IMR-90 (cell line): Measurements from ENCODE around the gene PELI1. TPM values are rescaled to one million over a fixed set of nuclear protein-coding genes. Genes with fewer than 3 reads are reported as not detected.

Experiments
- ATAC-seq: fragments of 200-7000 bp; cut with Tn5 transposase; 2 replicates; pipeline ENCODE4 v1.9.1; 2020; ENCODE audit warnings: low read depth, mild to moderate bottlenecking, moderate library complexity
- BruUV-seq: library from RNA; stranded (reverse); fragments of 400-500 nt; replicated peaks from 2 replicates; lab custom pipeline; 2021; lab: Mats Ljungman, UMichigan
- CTCF ChIA-PET: fragments of 300-600 bp; formaldehyde crosslinking; extraction: SDS; loops from one replicate; lab custom pipeline; 2021; ENCODE audit warnings: antibody characterized with exemption; lab: Yijun Ruan, JAX
- POLR2A ChIA-PET: fragments of 300-600 bp; sonication (Branson Sonifier 250); formaldehyde crosslinking; loops from one replicate; lab custom pipeline; 2022; ENCODE audit warnings: antibody characterized with exemption; ENCODE audit not compliant: unreplicated experiment; lab: Charles Lee
- DNase-seq: peaks from one replicate; pipeline ENCODE4 v3.0.0; 2013
- H2AFZ ChIP-seq: replicated peaks from 2 replicates; pipeline ENCODE3; 2013; ENCODE audit warnings: low read length, mild to moderate bottlenecking; ENCODE audit not compliant: poor library complexity
- H2AK5ac ChIP-seq: 2 replicates; pipeline ENCODE4 v1.6.1; 2013; ENCODE audit warnings: low read depth, low read length, inconsistent platforms
- H2AK9ac ChIP-seq: replicated peaks from 2 replicates; pipeline ENCODE3; 2013; ENCODE audit warnings: mild to moderate bottlenecking, low read depth, low read length, moderate library complexity; ENCODE audit not compliant: poor library complexity
- H2BK120ac ChIP-seq: 2 replicates; pipeline ENCODE4 v1.6.1; 2013; ENCODE audit warnings: low read depth, low read length, inconsistent platforms
- H2BK15ac ChIP-seq: 3 replicates; pipeline ENCODE4 v1.6.1; 2013; ENCODE audit warnings: low read depth, low read length, inconsistent platforms
- H2BK20ac ChIP-seq: 2 replicates; pipeline ENCODE4 v1.6.1; 2013; ENCODE audit warnings: low read depth, mild to moderate bottlenecking, inconsistent platforms, low read length, moderate library complexity
- H2BK5ac ChIP-seq: 2 replicates; pipeline ENCODE4 v1.6.1; 2013; ENCODE audit warnings: mild to moderate bottlenecking, low read depth, low read length, inconsistent platforms; ENCODE audit not compliant: poor library complexity, severe bottlenecking
- H3K14ac ChIP-seq: replicated peaks from 2 replicates; pipeline ENCODE4 v1.6.1; 2013; ENCODE audit warnings: low read depth, low read length, inconsistent platforms
- H3K18ac ChIP-seq: 2 replicates; pipeline ENCODE4 v1.6.1; 2013; ENCODE audit warnings: low read depth, low read length, control low read depth
- H3K23ac ChIP-seq: 2 replicates; pipeline ENCODE4 v1.6.1; 2013; ENCODE audit warnings: low read depth, low read length, inconsistent platforms
- H3K27ac ChIP-seq: 2 replicates; pipeline ENCODE4 v1.5.1; 2013; ENCODE audit warnings: mild to moderate bottlenecking, control low read depth, low read length; ENCODE audit not compliant: insufficient read depth
- H3K27me3 ChIP-seq: 2 replicates; pipeline ENCODE4 v1.6.1; 2013; ENCODE audit warnings: low read length; ENCODE audit not compliant: control insufficient read depth, insufficient read depth
- H3K36me3 ChIP-seq: 2 replicates; pipeline ENCODE4 v1.6.1; 2013; ENCODE audit warnings: low read length, mixed read lengths; ENCODE audit not compliant: control insufficient read depth, insufficient read depth
- H3K4ac ChIP-seq: 2 replicates; pipeline ENCODE4 v1.6.1; 2013; ENCODE audit warnings: low read depth, low read length, inconsistent platforms
- H3K4me1 ChIP-seq: 2 replicates; pipeline ENCODE4 v1.6.1; 2013; ENCODE audit warnings: low read length, mixed read lengths; ENCODE audit not compliant: control insufficient read depth, insufficient read depth
- H3K4me2 ChIP-seq: 2 replicates; pipeline ENCODE4 v1.6.1; 2013; ENCODE audit warnings: low read depth, mild to moderate bottlenecking, control low read depth, low read length, moderate library complexity
- H3K4me3 ChIP-seq: 2 replicates; pipeline ENCODE4 v1.5.1; 2013; ENCODE audit warnings: low read depth, mild to moderate bottlenecking, control low read depth, low read length, moderate library complexity; ENCODE audit not compliant: insufficient read depth
- H3K56ac ChIP-seq: 2 replicates; pipeline ENCODE4 v1.6.1; 2013; ENCODE audit warnings: low read length, inconsistent platforms; ENCODE audit not compliant: insufficient read depth; ENCODE audit errors: extremely low read depth
- H3K79me1 ChIP-seq, 2 experiments: 2 replicates each; pipeline ENCODE4 v1.6.1; 2013; ENCODE audit warnings: low read length in 2 of 2, inconsistent platforms in 1 of 2, low read depth in 1 of 2
- H3K9ac ChIP-seq: 2 replicates; pipeline ENCODE4 v1.6.1; 2013; ENCODE audit warnings: low read depth, low read length, control low read depth
- H3K9me1 ChIP-seq: 2 replicates; pipeline ENCODE4 v1.6.1; 2013; ENCODE audit warnings: low read length, inconsistent platforms; ENCODE audit not compliant: insufficient read depth
- H3K9me3 ChIP-seq: 2 replicates; pipeline ENCODE4 v1.6.1; 2013; ENCODE audit warnings: low read length; ENCODE audit not compliant: control insufficient read depth, insufficient read depth
- H4K20me1 ChIP-seq: 2 replicates; pipeline ENCODE4 v1.6.1; 2013; ENCODE audit warnings: low read length, inconsistent platforms; ENCODE audit not compliant: insufficient read depth
- H4K5ac ChIP-seq: 2 replicates; pipeline ENCODE4 v1.6.1; 2013; ENCODE audit warnings: mild to moderate bottlenecking, low read depth, low read length, control low read depth
- H4K8ac ChIP-seq, 2 experiments: 2 replicates each; pipeline ENCODE4 v1.6.1; 2013; ENCODE audit warnings: low read depth in 2 of 2, low read length in 2 of 2, control low read depth in 1 of 2, inconsistent platforms in 1 of 2
- H4K91ac ChIP-seq: 2 replicates; pipeline ENCODE4 v1.6.1; 2013; ENCODE audit warnings: low read depth, low read length, inconsistent platforms; ENCODE audit not compliant: insufficient read depth
- BHLHE40 ChIP-seq: fragments of 150-350 bp; IDR thresholded peaks from 2 replicates; pipeline ENCODE4 v1.6.1; 2016; ENCODE audit warnings: mild to moderate bottlenecking, low read depth, low read length
- CEBPB ChIP-seq: IDR thresholded peaks from 2 replicates; pipeline ENCODE4 v1.6.1; 2012; ENCODE audit warnings: low read depth, low read length, improper control_type of control experiment
- CHD1 ChIP-seq: IDR thresholded peaks from 2 replicates; pipeline ENCODE4 v1.6.1; 2012; ENCODE audit warnings: low read depth, low read length, improper control_type of control experiment
- FOS ChIP-seq: fragments of 150-350 bp; IDR thresholded peaks from 2 replicates; pipeline ENCODE4 v1.6.1; 2016; ENCODE audit warnings: low read depth, low read length
- MXI1 ChIP-seq: IDR thresholded peaks from 2 replicates; pipeline ENCODE4 v1.6.1; 2012; ENCODE audit warnings: low read depth, mild to moderate bottlenecking, low read length, moderate library complexity, borderline replicate concordance
- RCOR1 ChIP-seq: IDR thresholded peaks from 2 replicates; pipeline ENCODE4 v1.6.1; 2012; ENCODE audit warnings: mild to moderate bottlenecking, low read length, improper control_type of control experiment; ENCODE audit not compliant: insufficient replicate concordance
- RFX5 ChIP-seq: IDR thresholded peaks from 2 replicates; pipeline ENCODE4 v1.8.0; 2012; ENCODE audit warnings: low read depth, mild to moderate bottlenecking, low read length, moderate library complexity
- SMC3 ChIP-seq: fragments of 150-350 bp; IDR thresholded peaks from 2 replicates; pipeline ENCODE4 v1.6.1; 2016; ENCODE audit warnings: low read depth, mild to moderate bottlenecking, antibody characterized with exemption, low read length, moderate library complexity
- WGBS, 2 experiments: methylation state at CpG; one replicate each; pipeline versions ENCODE4 v1.1.5 to v1.1.7; 2013; ENCODE audit warnings: missing lambda C conversion rate in 2 of 2; ENCODE audit not compliant: insufficient read length in 1 of 2; ENCODE audit errors: extremely low coverage in 2 of 2; 5-methylcytosine and 5-hydroxymethylcytosine counted together
- dilution Hi-C: fragments of 300-500 bp; cut with HindIII; formaldehyde crosslinking; loops from one replicate; pipeline ENCODE4 v1.14.3; 2018; ENCODE audit warnings: low sequenced_read_pairs; ENCODE audit not compliant: unreplicated experiment
- in situ Hi-C: fragments of 300-500 bp; cut with MboI; formaldehyde crosslinking; loops from 3 replicates; pipeline ENCODE4 v1.14.3; 2019; ENCODE audit warnings: low sequenced_read_pairs, inconsistent platforms, mixed read lengths
- intact Hi-C: fragments of 100-400 bp; cut with micrococcal nuclease; formaldehyde crosslinking; loops from 2 replicates; pipeline ENCODE4 v1.10.0; 2022
- polyA plus RNA-seq, 3 experiments: library from polyadenylated mRNA; depleted of rRNA; stranded (reverse); fragments of >200 nt; gene quantifications; 2 replicates each; pipeline ENCODE4 v1.2.3, GENCODE V29; 2012; ENCODE audit warnings: low replicate concordance in 1 of 3
- total RNA-seq: library from RNA; depleted of rRNA; stranded (reverse); fragments of >200 nt; gene quantifications from 2 replicates; pipeline ENCODE4 v1.2.3, GENCODE V29; 2012
- TF ChIP-seq, protein P1 (sequence below): conservative IDR thresholded peaks from 2 replicates; pipeline ENCODE4 v1.5.1; 2012; ENCODE audit warnings: mild to moderate bottlenecking, low read depth, low read length, improper control_type of control experiment
- TF ChIP-seq, protein P2 (sequence below): fragments of 150-350 bp; IDR thresholded peaks from 2 replicates; pipeline ENCODE4 v1.6.1; 2017; ENCODE audit warnings: mild to moderate bottlenecking, antibody characterized with exemption, low read length, low read depth
- TF ChIP-seq, protein P3 (sequence below): fragments of 150-350 bp; IDR thresholded peaks from 2 replicates; pipeline ENCODE4 v1.6.1; 2016; ENCODE audit warnings: low read depth, mild to moderate bottlenecking, low read length, moderate library complexity, borderline replicate concordance

Gene PELI1
- total and polyA plus RNA-seq, 2 of the 4 experiments (the other 2 are of a cell fraction), result 2.2 to 2.5 TPM

DNA sequence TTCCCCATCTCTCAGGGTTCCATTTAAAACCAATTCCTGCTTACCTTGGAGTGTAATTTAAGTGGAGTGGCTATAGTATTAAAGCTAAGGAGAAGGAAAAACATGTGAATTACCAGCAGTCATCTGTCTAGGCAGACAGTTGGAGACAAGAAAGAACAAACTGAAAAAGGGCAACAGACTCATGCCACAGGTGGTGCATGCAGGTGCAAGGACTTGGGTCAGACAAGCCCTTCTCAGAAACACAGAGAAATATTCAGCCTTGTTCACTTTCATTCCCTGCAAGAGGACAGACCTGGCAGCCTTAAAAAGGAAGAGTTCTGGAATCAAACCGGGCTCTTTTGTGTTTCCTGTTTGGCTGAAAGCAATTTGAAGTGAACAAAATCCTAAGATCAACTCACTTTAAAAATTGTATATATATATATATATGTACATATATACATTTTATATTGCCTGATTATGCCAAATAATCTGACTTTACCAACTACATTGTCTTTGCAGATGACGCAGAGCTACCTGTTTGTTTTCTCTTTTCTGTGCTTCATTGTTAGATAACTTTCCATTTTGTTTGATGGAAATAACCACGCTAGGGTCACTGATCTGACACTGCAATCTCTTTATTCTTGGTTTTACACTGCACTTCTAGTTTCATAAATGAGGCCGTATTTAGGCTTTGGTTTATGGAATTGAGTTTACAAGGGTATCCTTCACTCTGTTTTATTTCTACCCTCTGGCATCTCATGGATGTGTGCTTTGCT, 89.9 kb downstream of the PELI1 start:
- ChIA-PET POLR2A (no interaction called here), CTCF (no interaction called here)
- Histone ChIP-seq H2BK15ac (no peak overlapping the region), H3K27me3 (peaks cover 4% of the 10 kb centered on the region), H3K36me3 (no peaks in the 10 kb centered on the region), H3K4ac (no peak overlapping the region), H3K23ac (no peak overlapping the region), H2BK120ac (no peak overlapping the region), H3K9me3 (no peaks in the 10 kb centered on the region), H3K79me1 (no peaks in the 10 kb centered on the region), H2AK5ac (no peak overlapping the region), H3K4me3 (no peak overlapping the region), H3K9ac (no peak overlapping the region), H3K18ac (no peak overlapping the region), H2AFZ (no peak overlapping the region), H2AK9ac (no peak overlapping the region), H4K8ac (no peak overlapping the region), H4K5ac (no peak overlapping the region), H4K20me1 (no peaks in the 10 kb centered on the region), H3K4me2 (no peak overlapping the region), H2BK20ac (no peak overlapping the region), H2BK5ac (no peak overlapping the region), H3K27ac (no peak overlapping the region), H4K91ac (no peak overlapping the region), H3K56ac (no peak overlapping the region), H3K4me1 (no peaks in the 10 kb centered on the region), H3K14ac (no peak overlapping the region), H3K9me1 (no peaks in the 10 kb centered on the region)
- dilution Hi-C loops, result loop anchor here (25.0 kb wide), 1 partner anchor 258 kb away; no protein-coding TSS in a partner anchor
- no TSS peak for BruUV-seq
- intact Hi-C loops, result loop anchor here (10.0 kb wide), 1 partner anchor 820 kb away; no protein-coding TSS in a partner anchor
- WGBS, 2 experiments, result no CpG with 5 or more reads among the region's 4 CpGs
- no peak for ATAC-seq
- DNase-seq, result no peak
- TF ChIP-seq BHLHE40 (no peak), SMC3 (no peak), CHD1 (no peak), CEBPB (no peak), RCOR1 (no peak), RFX5 (no peak), MXI1 (no peak), FOS (no peak)
- TF ChIP-seq, protein P1, sequence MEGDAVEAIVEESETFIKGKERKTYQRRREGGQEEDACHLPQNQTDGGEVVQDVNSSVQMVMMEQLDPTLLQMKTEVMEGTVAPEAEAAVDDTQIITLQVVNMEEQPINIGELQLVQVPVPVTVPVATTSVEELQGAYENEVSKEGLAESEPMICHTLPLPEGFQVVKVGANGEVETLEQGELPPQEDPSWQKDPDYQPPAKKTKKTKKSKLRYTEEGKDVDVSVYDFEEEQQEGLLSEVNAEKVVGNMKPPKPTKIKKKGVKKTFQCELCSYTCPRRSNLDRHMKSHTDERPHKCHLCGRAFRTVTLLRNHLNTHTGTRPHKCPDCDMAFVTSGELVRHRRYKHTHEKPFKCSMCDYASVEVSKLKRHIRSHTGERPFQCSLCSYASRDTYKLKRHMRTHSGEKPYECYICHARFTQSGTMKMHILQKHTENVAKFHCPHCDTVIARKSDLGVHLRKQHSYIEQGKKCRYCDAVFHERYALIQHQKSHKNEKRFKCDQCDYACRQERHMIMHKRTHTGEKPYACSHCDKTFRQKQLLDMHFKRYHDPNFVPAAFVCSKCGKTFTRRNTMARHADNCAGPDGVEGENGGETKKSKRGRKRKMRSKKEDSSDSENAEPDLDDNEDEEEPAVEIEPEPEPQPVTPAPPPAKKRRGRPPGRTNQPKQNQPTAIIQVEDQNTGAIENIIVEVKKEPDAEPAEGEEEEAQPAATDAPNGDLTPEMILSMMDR, result no peak
- TF ChIP-seq, protein P2, sequence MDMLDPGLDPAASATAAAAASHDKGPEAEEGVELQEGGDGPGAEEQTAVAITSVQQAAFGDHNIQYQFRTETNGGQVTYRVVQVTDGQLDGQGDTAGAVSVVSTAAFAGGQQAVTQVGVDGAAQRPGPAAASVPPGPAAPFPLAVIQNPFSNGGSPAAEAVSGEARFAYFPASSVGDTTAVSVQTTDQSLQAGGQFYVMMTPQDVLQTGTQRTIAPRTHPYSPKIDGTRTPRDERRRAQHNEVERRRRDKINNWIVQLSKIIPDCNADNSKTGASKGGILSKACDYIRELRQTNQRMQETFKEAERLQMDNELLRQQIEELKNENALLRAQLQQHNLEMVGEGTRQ, result no peak
- TF ChIP-seq, protein P3, sequence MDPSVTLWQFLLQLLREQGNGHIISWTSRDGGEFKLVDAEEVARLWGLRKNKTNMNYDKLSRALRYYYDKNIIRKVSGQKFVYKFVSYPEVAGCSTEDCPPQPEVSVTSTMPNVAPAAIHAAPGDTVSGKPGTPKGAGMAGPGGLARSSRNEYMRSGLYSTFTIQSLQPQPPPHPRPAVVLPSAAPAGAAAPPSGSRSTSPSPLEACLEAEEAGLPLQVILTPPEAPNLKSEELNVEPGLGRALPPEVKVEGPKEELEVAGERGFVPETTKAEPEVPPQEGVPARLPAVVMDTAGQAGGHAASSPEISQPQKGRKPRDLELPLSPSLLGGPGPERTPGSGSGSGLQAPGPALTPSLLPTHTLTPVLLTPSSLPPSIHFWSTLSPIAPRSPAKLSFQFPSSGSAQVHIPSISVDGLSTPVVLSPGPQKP, result no peak
- in situ Hi-C loops, result loop anchor here (5.0 kb wide), 1 partner anchor 433 kb away; no protein-coding TSS in a partner anchor
